Naive B cell (primary cell): ENCODE measurements around the gene PADI1. TPM values are rescaled to one million over a fixed set of nuclear protein-coding genes. Genes with fewer than 3 reads are reported as not detected.
A peak's percentile ranks its signal among the peaks of the same experiment; 100 is the strongest.

Experiments used
- ATAC-seq, 2 donors: fragments of 150-1000 bp; cut with Tn5 transposase; 2 replicates each; pipeline ENCODE4 v1.10.0; 2021; ENCODE audit warnings: low read depth in 2 of 2, mild to moderate bottlenecking in 2 of 2, moderate library complexity in 2 of 2
- DNase-seq: peaks from one replicate; pipeline ENCODE4 v3.0.0; 2022
- H3K27ac Mint-ChIP-seq, 6 donors: one replicate each; pipeline ENCODE4 v1.8.0; 2020 to 2022; ENCODE audit warnings: mild to moderate bottlenecking in 6 of 6, mixed read lengths in 6 of 6, moderate library complexity in 5 of 6, inconsistent platforms in 2 of 6
- H3K27me3 Mint-ChIP-seq, 3 donors: one replicate each; pipeline ENCODE4 v1.8.0; 2021 to 2022; ENCODE audit warnings: mixed read lengths in 3 of 3, mild to moderate bottlenecking in 1 of 3
- H3K36me3 Mint-ChIP-seq, 2 donors: one replicate each; pipeline ENCODE4 v1.8.0; 2020 to 2022; ENCODE audit warnings: mixed read lengths in 2 of 2, inconsistent platforms in 1 of 2, mild to moderate bottlenecking in 1 of 2
- H3K4me1 Mint-ChIP-seq, 3 donors: one replicate each; pipeline ENCODE4 v1.8.0; 2020 to 2022; ENCODE audit warnings: mixed read lengths in 3 of 3, inconsistent platforms in 1 of 3, mild to moderate bottlenecking in 1 of 3, moderate library complexity in 1 of 3
- H3K4me3 Mint-ChIP-seq, 8 donors: one replicate each; pipeline ENCODE4 v1.8.0; 2020 to 2022; ENCODE audit warnings: mild to moderate bottlenecking in 8 of 8, mixed read lengths in 8 of 8, moderate library complexity in 8 of 8, inconsistent platforms in 2 of 8
- H3K9me3 Mint-ChIP-seq, 7 donors: one replicate each; pipeline ENCODE4 v1.8.0; 2020 to 2022; ENCODE audit warnings: mixed read lengths in 7 of 7, mild to moderate bottlenecking in 5 of 7, inconsistent platforms in 2 of 7, moderate library complexity in 1 of 7
- polyA plus RNA-seq, 6 donors: library from polyadenylated mRNA; unstranded; fragments of 300-500 nt; fragmentation: Illumina TruSeq; gene quantifications; one replicate each; pipeline ENCODE4 v1.2.3, GENCODE V29; 2021; ENCODE audit warnings: low read depth in 6 of 6

The PADI1 gene
- polyA plus RNA-seq, 6 donors from 2014 or later, result not detected

GRCh38 chr1:17272066-17272465 lies 67.1 kb downstream of the PADI1 start:
- Mint-ChIP-seq H3K27me3 (peaks cover 5 to 19% (median 16%) of the 10 kb centered on the region in 3 donors), H3K4me3 (no peak overlapping the region), H3K4me1 (no peaks in the 10 kb centered on the region), H3K36me3 (no peaks in the 10 kb centered on the region), H3K27ac (no peak overlapping the region), H3K9me3 (no peaks in the 10 kb centered on the region)
- ATAC-seq, result no peak
- DNase-seq, result no peak

GRCh38 chr1:17272646-17273045 lies 67.7 kb downstream of the PADI1 start:
- no peak overlapping the region for H3K4me3 Mint-ChIP-seq
- peaks cover 5 to 21% (median 16%) of the 10 kb centered on the region in 3 donors for H3K27me3 Mint-ChIP-seq
- no peaks in the 10 kb centered on the region for H3K36me3 Mint-ChIP-seq

GRCh38 chr1:17273096-17273495 lies 68.2 kb downstream of the PADI1 start:
- Mint-ChIP-seq H3K9me3 (no peaks in the 10 kb centered on the region), H3K27me3 (peaks cover 5 to 23% (median 16%) of the 10 kb centered on the region in 3 donors), H3K4me1 (no peaks in the 10 kb centered on the region), H3K4me3 (no peak overlapping the region), H3K36me3 (no peaks in the 10 kb centered on the region), H3K27ac (no peak overlapping the region)
- ATAC-seq (no peak), DNase-seq (no peak)

More at GRCh38 chr1:17272646-17273045, 67.7 kb downstream of the PADI1 start:
- Mint-ChIP-seq H3K4me1 (no peaks in the 10 kb centered on the region), H3K9me3 (no peaks in the 10 kb centered on the region), H3K27ac (no peak overlapping the region)
- DNase-seq, result no peak
- no peak for ATAC-seq

- Mint-ChIP-seq H3K27me3 (peaks cover 9 to 24% (median 16%) of the 10 kb centered on the region in 3 donors), H3K9me3 (no peaks in the 10 kb centered on the region), H3K4me3 (no peak overlapping the region), H3K27ac (no peak overlapping the region), H3K4me1 (no peaks in the 10 kb centered on the region), H3K36me3 (no peaks in the 10 kb centered on the region)
- DNase-seq (no peak), ATAC-seq (no peak)
Measured at GRCh38 chr1:17274186-17275170, 69.5 kb downstream of the PADI1 start.

- DNase-seq (no peak), ATAC-seq (no peak)
- Mint-ChIP-seq H3K4me3 (no peak overlapping the region), H3K27ac (no peak overlapping the region), H3K4me1 (no peaks in the 10 kb centered on the region), H3K27me3 (peaks cover 9 to 23% (median 17%) of the 10 kb centered on the region in 3 donors), H3K9me3 (no peaks in the 10 kb centered on the region), H3K36me3 (no peaks in the 10 kb centered on the region)
Measured at GRCh38 chr1:17276568-17276967, 71.6 kb downstream of the PADI1 start.

GRCh38 chr1:17277511-17278159 lies 72.7 kb downstream of the PADI1 start:
- Mint-ChIP-seq H3K4me3 (no peak overlapping the region), H3K27me3 (peaks cover 9 to 27% (median 23%) of the 10 kb centered on the region in 3 donors), H3K36me3 (no peaks in the 10 kb centered on the region), H3K27ac (peak overlapping the region in 1 of 6 donors; percentile 58), H3K9me3 (no peaks in the 10 kb centered on the region), H3K4me1 (peaks cover 8 to 10% (median 9%) of the 10 kb centered on the region in 3 donors)
- no peak for ATAC-seq
- no peak for DNase-seq

- DNase-seq, result no peak
- no peak overlapping the region for H3K4me3 Mint-ChIP-seq
- ATAC-seq, result no peak
- H3K27ac Mint-ChIP-seq, result peak overlapping the region in 1 of 6 donors; percentile 47
- H3K4me1 Mint-ChIP-seq, result peaks cover 8 to 10% (median 9%) of the 10 kb centered on the region in 3 donors
- H3K36me3 Mint-ChIP-seq, result no peaks in the 10 kb centered on the region
- H3K9me3 Mint-ChIP-seq, result no peaks in the 10 kb centered on the region
- peaks cover 9 to 38% (median 27%) of the 10 kb centered on the region in 3 donors for H3K27me3 Mint-ChIP-seq
Measured at GRCh38 chr1:17278996-17279830, 74.3 kb downstream of the PADI1 start.

- H3K27me3 Mint-ChIP-seq, result peaks cover 7 to 31% (median 26%) of the 10 kb centered on the region in 3 donors
- peaks cover 8 to 10% (median 9%) of the 10 kb centered on the region in 3 donors for H3K4me1 Mint-ChIP-seq
- DNase-seq (no peak), ATAC-seq (no peak)
- no peaks in the 10 kb centered on the region for H3K9me3 Mint-ChIP-seq
- no peaks in the 10 kb centered on the region for H3K36me3 Mint-ChIP-seq
- no peak overlapping the region for H3K27ac Mint-ChIP-seq
- no peak overlapping the region for H3K4me3 Mint-ChIP-seq
Measured at GRCh38 chr1:17280436-17280835, 75.5 kb downstream of the PADI1 start.

GRCh38 chr1:17280894-17281293 lies 76.0 kb downstream of the PADI1 start:
- Mint-ChIP-seq H3K4me3 (no peak overlapping the region), H3K27ac (no peak overlapping the region), H3K36me3 (no peaks in the 10 kb centered on the region), H3K4me1 (peaks cover 8 to 10% (median 9%) of the 10 kb centered on the region in 3 donors), H3K27me3 (peaks cover 7 to 29% (median 24%) of the 10 kb centered on the region in 3 donors), H3K9me3 (no peaks in the 10 kb centered on the region)
- DNase-seq (no peak), ATAC-seq (no peak)

- no peaks in the 10 kb centered on the region for H3K9me3 Mint-ChIP-seq
- no peaks in the 10 kb centered on the region for H3K36me3 Mint-ChIP-seq
- H3K4me3 Mint-ChIP-seq, result peak overlapping the region in 1 of 8 donors; percentile 56
- DNase-seq (no peak), ATAC-seq (no peak)
- peaks cover 8 to 10% (median 9%) of the 10 kb centered on the region in 3 donors for H3K4me1 Mint-ChIP-seq
- H3K27me3 Mint-ChIP-seq, result peaks cover 12 to 29% (median 23%) of the 10 kb centered on the region in 3 donors
- H3K27ac Mint-ChIP-seq, result no peak overlapping the region
Measured at GRCh38 chr1:17281775-17282181, 76.8 kb downstream of the PADI1 start.

- ATAC-seq (no peak), DNase-seq (no peak)
- Mint-ChIP-seq H3K4me3 (no peak overlapping the region), H3K27ac (no peak overlapping the region), H3K36me3 (no peaks in the 10 kb centered on the region), H3K9me3 (no peaks in the 10 kb centered on the region), H3K27me3 (peaks cover 12 to 29% (median 19%) of the 10 kb centered on the region in 3 donors), H3K4me1 (peaks cover 8 to 10% (median 9%) of the 10 kb centered on the region in 3 donors)
Measured at GRCh38 chr1:17282836-17283235, 77.9 kb downstream of the PADI1 start.

GRCh38 chr1:17286646-17287045 lies 81.7 kb downstream of the PADI1 start:
- no peaks in the 10 kb centered on the region for H3K36me3 Mint-ChIP-seq
- peaks cover 7 to 10% (median 8%) of the 10 kb centered on the region in 3 donors for H3K4me1 Mint-ChIP-seq

More at GRCh38 chr1:17286646-17287045, 81.7 kb downstream of the PADI1 start:
- Mint-ChIP-seq H3K27me3 (peaks cover 12 to 35% (median 19%) of the 10 kb centered on the region in 3 donors), H3K27ac (no peak overlapping the region), H3K9me3 (no peaks in the 10 kb centered on the region), H3K4me3 (no peak overlapping the region)
- DNase-seq, result no peak
- ATAC-seq, result no peak
